Activated CD8-positive, alpha-beta T cell treated with anti-CD3 and anti-CD28 coated beads for 36 hours (primary cell): ENCODE measurements around the gene GTF2E1. TPM values are rescaled to one million over a fixed set of nuclear protein-coding genes. Genes with fewer than 3 reads are reported as not detected.

Experiments
- ATAC-seq: fragments of 200-7000 bp; cut with Tn5 transposase; one replicate; pipeline ENCODE4 v1.10.0; 2021; ENCODE audit warnings: mild to moderate bottlenecking, moderate library complexity
- CTCF ChIA-PET: fragments of 350-600 bp; sonication (Branson Sonifier 250); formaldehyde crosslinking; loops from one replicate; lab custom pipeline; 2021; ENCODE audit warnings: antibody characterized with exemption; lab: Charles Lee
- POLR2A ChIA-PET: fragments of 350-600 bp; sonication (Branson Sonifier 250); formaldehyde crosslinking; loops from one replicate; lab custom pipeline; 2021; ENCODE audit warnings: antibody characterized with exemption; lab: Charles Lee
- DNase-seq: peaks from one replicate; pipeline ENCODE4 v3.0.0-alpha.2; 2020
- H3K27ac Mint-ChIP-seq: one replicate; pipeline ENCODE4 v1.8.0; 2021; ENCODE audit warnings: mild to moderate bottlenecking, mixed read lengths
- H3K27me3 Mint-ChIP-seq: one replicate; pipeline ENCODE4 v1.8.0; 2021; ENCODE audit warnings: mixed read lengths
- H3K36me3 Mint-ChIP-seq: one replicate; pipeline ENCODE4 v1.8.0; 2021; ENCODE audit warnings: low read depth, mixed read lengths
- H3K4me1 Mint-ChIP-seq: one replicate; pipeline ENCODE4 v1.8.0; 2021; ENCODE audit warnings: low read depth, mixed read lengths
- H3K4me3 Mint-ChIP-seq: one replicate; pipeline ENCODE4 v1.8.0; 2021; ENCODE audit warnings: mild to moderate bottlenecking, moderate library complexity, mixed read lengths
- H3K9me3 Mint-ChIP-seq: one replicate; pipeline ENCODE4 v1.8.0; 2021; ENCODE audit warnings: mixed read lengths
- CTCF ChIP-seq: fragments of 200-600 bp; IDR thresholded peaks from one replicate; pipeline ENCODE4 v1.8.0; 2022; ENCODE audit warnings: antibody characterized with exemption, mild to moderate bottlenecking
- intact Hi-C: fragments of 100-400 bp; cut with micrococcal nuclease; formaldehyde crosslinking; loops from one replicate; pipeline ENCODE4 v1.10.0; 2022
- total RNA-seq, 2 experiments: library from RNA; stranded (reverse); gene quantifications; one replicate each; pipeline ENCODE4 v1.2.3, GENCODE V29; 2021

The GTF2E1 gene
- total RNA-seq = 10 to 100 TPM; 25.2 to 25.9 TPM

GRCh38 chr3:120742198-120742848, at the start of gene GTF2E1, which contains the start of gene RABL3:
Gene GTF2E1 (plus strand): TSS chr3:120742744. CDS start chr3:120750553, 7,809 bp downstream.
Gene RABL3 (minus strand): TSS chr3:120742516. CDS start chr3:120742507, 9 bp downstream.
- DNase-seq = peak; percentile 98
- no peaks in the 10 kb centered on the region for H3K27me3 Mint-ChIP-seq
- H3K27ac Mint-ChIP-seq = peak within 1 kb of the TSS; percentile 96
- peak; percentile 98 for ATAC-seq
- POLR2A ChIA-PET = interaction anchor here (0.6 to 1.0 kb wide), 4 partner anchors 10 to 146 kb away, joined by 3 to 6 read pairs (median 3); partner anchors contain the start of gene NDUFB4
- H3K9me3 Mint-ChIP-seq = no peaks in the 10 kb centered on the region
- TF ChIP-seq CTCF = no peak
- H3K4me1 Mint-ChIP-seq = peaks cover 27% of the 10 kb centered on the region
- CTCF ChIA-PET = interaction anchor here (1.5 to 2.5 kb wide), 2 partner anchors 52 to 181 kb away, joined by 9 to 10 read pairs; no protein-coding TSS in a partner anchor
- intact Hi-C loops = no loop called here
- peak within 1 kb of the TSS; percentile 84 for H3K4me3 Mint-ChIP-seq
- H3K36me3 Mint-ChIP-seq = peaks cover 18% of the 10 kb centered on the region

GRCh38 chr3:120693439-120694171, 48.9 kb upstream of the GTF2E1 start:
- ChIA-PET POLR2A (no interaction called here), CTCF (interaction anchor here (1.0 to 1.2 kb wide), 2 partner anchors 132 to 133 kb away, joined by 3 read pairs; no protein-coding TSS in a partner anchor)
- no peak for TF ChIP-seq CTCF
- no peaks in the 10 kb centered on the region for H3K4me1 Mint-ChIP-seq
- peaks cover 8% of the 10 kb centered on the region for H3K36me3 Mint-ChIP-seq
- DNase-seq (no peak), ATAC-seq (no peak)
- no peaks in the 10 kb centered on the region for H3K9me3 Mint-ChIP-seq
- no peak overlapping the region for H3K4me3 Mint-ChIP-seq
- intact Hi-C loops = no loop called here
- H3K27ac Mint-ChIP-seq = no peak overlapping the region
- no peaks in the 10 kb centered on the region for H3K27me3 Mint-ChIP-seq

GRCh38 chr3:120699333-120699732, 43.2 kb upstream of the GTF2E1 start:
- Mint-ChIP-seq H3K27ac (no peak overlapping the region), H3K4me3 (no peak overlapping the region), H3K9me3 (peaks cover 10% of the 10 kb centered on the region), H3K27me3 (no peaks in the 10 kb centered on the region), H3K36me3 (peaks cover 26% of the 10 kb centered on the region), H3K4me1 (no peaks in the 10 kb centered on the region)
- intact Hi-C loops = no loop called here
- CTCF ChIA-PET = interaction anchor here (1.1 kb wide), 3 partner anchors 41 to 141 kb away, joined by 3 to 4 read pairs (median 3); no protein-coding TSS in a partner anchor
- ATAC-seq (no peak), DNase-seq (no peak)
- POLR2A ChIA-PET = no interaction called here
- TF ChIP-seq CTCF = no peak

GRCh38 chr3:120705884-120706582, 36.5 kb upstream of the GTF2E1 start:
- Mint-ChIP-seq H3K4me3 (no peak overlapping the region), H3K36me3 (peaks cover 41% of the 10 kb centered on the region), H3K27ac (no peak overlapping the region), H3K4me1 (no peaks in the 10 kb centered on the region), H3K27me3 (no peaks in the 10 kb centered on the region), H3K9me3 (peaks cover 11% of the 10 kb centered on the region)
- ChIA-PET CTCF (no interaction called here), POLR2A (no interaction called here)
- DNase-seq (no peak), ATAC-seq (no peak)
- no peak for TF ChIP-seq CTCF
- intact Hi-C loops = no loop called here
